H9 (cell line): ENCODE measurements around the gene MAPK14. TPM values are rescaled to one million over a fixed set of nuclear protein-coding genes. Genes with fewer than 3 reads are reported as not detected.

Experiments used
- DNase-seq: peaks from one replicate; pipeline ENCODE4 v3.0.0-alpha.2; 2017
- H2AFZ ChIP-seq: one replicate; pipeline ENCODE4 v1.6.1; 2013; ENCODE audit warnings: mild to moderate bottlenecking, low read length, control low read depth, moderate library complexity
- H2AK5ac ChIP-seq: 2 replicates; pipeline ENCODE4 v1.6.1; 2013; ENCODE audit warnings: low read length, control low read depth, mixed read lengths; ENCODE audit not compliant: insufficient read length
- H2BK120ac ChIP-seq: one replicate; pipeline ENCODE4 v1.6.1; 2013; ENCODE audit warnings: low read depth, mild to moderate bottlenecking, low read length, control low read depth, inconsistent platforms; ENCODE audit not compliant: poor library complexity, severe bottlenecking
- H2BK12ac ChIP-seq: 2 replicates; pipeline ENCODE4 v1.6.1; 2013; ENCODE audit warnings: low read length, control low read depth, mixed read lengths, low read depth; ENCODE audit not compliant: insufficient read length
- H2BK15ac ChIP-seq: 2 replicates; pipeline ENCODE4 v1.6.1; 2013; ENCODE audit warnings: low read depth, low read length, control low read depth
- H2BK20ac ChIP-seq: one replicate; pipeline ENCODE4 v1.6.1; 2013; ENCODE audit warnings: low read depth, mild to moderate bottlenecking, low read length, control low read depth, inconsistent platforms; ENCODE audit not compliant: poor library complexity, severe bottlenecking
- H2BK5ac ChIP-seq: 2 replicates; pipeline ENCODE4 v1.6.1; 2013; ENCODE audit warnings: low read length, control low read depth, mixed read lengths; ENCODE audit not compliant: insufficient read length
- H3K14ac ChIP-seq: 2 replicates; pipeline ENCODE4 v1.6.1; 2013; ENCODE audit warnings: low read length, control low read depth; ENCODE audit not compliant: insufficient read depth
- H3K18ac ChIP-seq: 2 replicates; pipeline ENCODE4 v1.6.1; 2013; ENCODE audit warnings: low read depth, mild to moderate bottlenecking, mixed read lengths, low read length, control low read depth; ENCODE audit not compliant: insufficient read length
- H3K23ac ChIP-seq: 2 replicates; pipeline ENCODE4 v1.6.1; 2013; ENCODE audit warnings: low read length, control low read depth, mixed read lengths, low read depth; ENCODE audit not compliant: insufficient read length
- H3K23me2 ChIP-seq: 2 replicates; pipeline ENCODE4 v1.6.1; 2013; ENCODE audit warnings: low read depth, mild to moderate bottlenecking, mixed read lengths, low read length, control low read depth; ENCODE audit not compliant: insufficient read length, poor library complexity, severe bottlenecking
- H3K27ac ChIP-seq: 2 replicates; pipeline ENCODE4 v1.5.1; 2013; ENCODE audit warnings: low read length, control low read depth, mixed read lengths, low read depth; ENCODE audit not compliant: insufficient read length
- H3K27me3 ChIP-seq: 2 replicates; pipeline ENCODE4 v1.6.1; 2013; ENCODE audit warnings: low read length, control low read depth, inconsistent platforms; ENCODE audit not compliant: insufficient read depth
- H3K4ac ChIP-seq: 2 replicates; pipeline ENCODE4 v1.6.1; 2013; ENCODE audit warnings: low read depth, mild to moderate bottlenecking, control low read depth, inconsistent platforms, low read length, moderate library complexity
- H3K4me1 ChIP-seq: 2 replicates; pipeline ENCODE4 v1.6.1; 2013; ENCODE audit warnings: low read length, control low read depth, inconsistent platforms; ENCODE audit not compliant: insufficient read depth
- H3K4me2 ChIP-seq: 2 replicates; pipeline ENCODE4 v1.6.1; 2013; ENCODE audit warnings: low read length, control low read depth, mixed read lengths; ENCODE audit not compliant: insufficient read length, insufficient read depth
- H3K56ac ChIP-seq: 2 replicates; pipeline ENCODE4 v1.6.1; 2013; ENCODE audit warnings: low read depth, mild to moderate bottlenecking, mixed read lengths, low read length, control low read depth; ENCODE audit not compliant: insufficient read length
- H3K79me1 ChIP-seq: 2 replicates; pipeline ENCODE4 v1.6.1; 2013; ENCODE audit warnings: low read depth, mild to moderate bottlenecking, moderate library complexity, low read length, control low read depth, inconsistent platforms; ENCODE audit not compliant: insufficient read depth, poor library complexity, severe bottlenecking
- H3K79me2 ChIP-seq: 2 replicates; pipeline ENCODE4 v1.6.1; 2013; ENCODE audit warnings: low read length, control low read depth, inconsistent platforms; ENCODE audit not compliant: insufficient read depth
- H3K9ac ChIP-seq: 2 replicates; pipeline ENCODE4 v1.6.1; 2013; ENCODE audit warnings: low read length, control low read depth, mixed read lengths; ENCODE audit not compliant: insufficient read length; ENCODE audit errors: extremely low read depth
- H3K9me3 ChIP-seq: one replicate; pipeline ENCODE4 v1.6.1; 2013; ENCODE audit warnings: low read depth, low read length, inconsistent platforms; ENCODE audit not compliant: control insufficient read depth
- H3T11ph ChIP-seq: one replicate; pipeline ENCODE4 v1.6.1; 2013; ENCODE audit warnings: mild to moderate bottlenecking, low read length, control low read depth, inconsistent platforms
- H4K20me1 ChIP-seq: one replicate; pipeline ENCODE4 v1.6.1; 2013; ENCODE audit not compliant: control insufficient read depth, insufficient read length, insufficient read depth
- H4K5ac ChIP-seq: 2 replicates; pipeline ENCODE4 v1.6.1; 2013; ENCODE audit warnings: low read depth, mild to moderate bottlenecking, mixed read lengths, low read length, control low read depth; ENCODE audit not compliant: insufficient read length
- H4K8ac ChIP-seq: replicated peaks from 2 replicates; pipeline ENCODE4 v1.6.1; 2013; ENCODE audit warnings: low read length, control low read depth, mixed read lengths, low read depth; ENCODE audit not compliant: insufficient read length
- H4K91ac ChIP-seq: 2 replicates; pipeline ENCODE4 v1.6.1; 2013; ENCODE audit warnings: low read depth, mild to moderate bottlenecking, moderate library complexity, mixed read lengths, low read length, control low read depth; ENCODE audit not compliant: insufficient read length
- H3K27ac Mint-ChIP-seq, 3 experiments: 2 replicates in 2 of 3; 3 replicates in 1 of 3; pipeline ENCODE4 v1.8.0; 2020 to 2021; ENCODE audit warnings: mixed read lengths in 3 of 3, mild to moderate bottlenecking in 1 of 3, moderate library complexity in 1 of 3
- H3K27me3 Mint-ChIP-seq: 2 replicates; pipeline ENCODE4 v1.8.0; 2021; ENCODE audit warnings: low read depth, mild to moderate bottlenecking, moderate library complexity, mixed read lengths
- H3K36me3 Mint-ChIP-seq, 3 experiments: 2 replicates in 2 of 3; 3 replicates in 1 of 3; pipeline ENCODE4 v1.8.0; 2020 to 2021; ENCODE audit warnings: low read depth in 3 of 3, mixed read lengths in 3 of 3; ENCODE audit not compliant: insufficient read depth in 1 of 3
- H3K4me1 Mint-ChIP-seq, 2 experiments: 2 replicates each; pipeline ENCODE4 v1.8.0; 2020; ENCODE audit warnings: mixed read lengths in 2 of 2
- H3K4me3 Mint-ChIP-seq, 2 experiments: 2 replicates in 1 of 2; 3 replicates in 1 of 2; pipeline ENCODE4 v1.8.0; 2020 to 2021; ENCODE audit warnings: mild to moderate bottlenecking in 2 of 2, mixed read lengths in 2 of 2, moderate library complexity in 1 of 2
- H3K9me3 Mint-ChIP-seq, 2 experiments: 2 replicates in 1 of 2; 3 replicates in 1 of 2; pipeline ENCODE4 v1.8.0; 2020; ENCODE audit warnings: mild to moderate bottlenecking in 2 of 2, mixed read lengths in 2 of 2, moderate library complexity in 1 of 2
- CTCF ChIP-seq: fragments of 200-600 bp; sonication (generic); conservative IDR thresholded peaks from 3 replicates; pipeline ENCODE4 v1.8.0; 2021; ENCODE audit warnings: antibody characterized with exemption, mild to moderate bottlenecking
- WGBS: extraction: QIAGEN DNeasy Blood & Tissue Kit; methylation state at CpG from one replicate; pipeline ENCODE4 v1.1.7; 2013; ENCODE audit warnings: missing lambda C conversion rate, low lambda C conversion rate, mixed read lengths; ENCODE audit not compliant: insufficient read length; ENCODE audit errors: extremely low coverage; 5-methylcytosine and 5-hydroxymethylcytosine counted together
- total RNA-seq: library from RNA; stranded (reverse); gene quantifications from 2 replicates; pipeline ENCODE4 v1.2.1, GENCODE V29; 2021

Gene MAPK14
- total RNA-seq, 1 experiment from 2014 or later: 40.5 TPM

- no peak overlapping the region for H4K5ac ChIP-seq
- Mint-ChIP-seq H3K9me3 (peaks cover 0 to 2% of the 10 kb centered on the region in 2 experiments; a peak in 1 of 5 replicates), H3K36me3 (peaks cover 0 to 17% (median 3%) of the 10 kb centered on the region in 3 experiments; a peak in 3 of 7 replicates), H3K4me1 (peaks cover 16 to 24% of the 10 kb centered on the region in 2 experiments), H3K27me3 (peaks cover 6% of the 10 kb centered on the region), H3K27ac (no peak overlapping the region), H3K4me3 (no peak overlapping the region)
- no peak overlapping the region for H3K4me2 ChIP-seq
- no peak overlapping the region for H2AK5ac ChIP-seq
- H3K56ac ChIP-seq: no peak overlapping the region
- no peak overlapping the region for H3K18ac ChIP-seq
- H3K27ac ChIP-seq: no peak overlapping the region
- no peak overlapping the region for H3T11ph ChIP-seq
- H3K27me3 ChIP-seq: no peaks in the 10 kb centered on the region; the same call in 1 of the 2 replicates
- no peak overlapping the region for H4K91ac ChIP-seq
- H3K79me1 ChIP-seq: no peaks in the 10 kb centered on the region
- H2BK12ac ChIP-seq: no peak overlapping the region
- no peak overlapping the region for H4K8ac ChIP-seq
- H3K4me1 ChIP-seq: peaks cover 5% of the 10 kb centered on the region
- no peak overlapping the region for H2BK15ac ChIP-seq
- H2BK20ac ChIP-seq: no peak overlapping the region
- no peak overlapping the region for H3K14ac ChIP-seq
- no peaks in the 10 kb centered on the region for H3K79me2 ChIP-seq
- H3K9me3 ChIP-seq: no peaks in the 10 kb centered on the region
- H3K4ac ChIP-seq: no peak overlapping the region
- no peak for TF ChIP-seq CTCF
- DNase-seq: no peak
- H3K23me2 ChIP-seq: peaks cover 8% of the 10 kb centered on the region
- no peak overlapping the region for H2AFZ ChIP-seq
- no peak overlapping the region for H2BK5ac ChIP-seq
- no CpG with 5 or more reads among the region's 4 CpGs for WGBS
- no peak overlapping the region for H3K9ac ChIP-seq
- peaks cover 2% of the 10 kb centered on the region for H4K20me1 ChIP-seq
- no peak overlapping the region for H3K23ac ChIP-seq
- no peak overlapping the region for H2BK120ac ChIP-seq
Observed at GRCh38 chr6:36133912-36134311, 106.3 kb downstream of the MAPK14 start.
